Uterus (tissue), 4 donors: ENCODE measurements around the gene PAX2. TPM values are rescaled to one million over a fixed set of nuclear protein-coding genes. Genes with fewer than 3 reads are reported as not detected.

ENCODE experiments used
- total RNA-seq, 4 donors: library from RNA; depleted of rRNA in 3 of 4; stranded (reverse); fragments of >200 nt in 3 of 4; gene quantifications; one replicate each; pipeline versions ENCODE4 v1.1.0 to v1.2.4, GENCODE V29; 2014 to 2023
- donor health status: DM: yes; HTN: yes; CAD: no.

Gene PAX2
- total RNA-seq, 4 donors from 2014 or later: 0.64 to 39.7 (median 21.3) TPM; not detected in 1

Other genes starting within 250 kb of the PAX2 start
- 10 to 100 TPM in 2 of 4 donors, 1 to 10 TPM in 2; 7.6 to 19.5 (median 13.8) TPM for gene SEC31B, start 225.7 kb upstream of the PAX2 start, total RNA-seq
- gene NDUFB8, start 215.7 kb upstream of the PAX2 start, total RNA-seq: 100 to 1,000 TPM in 2 of 4 donors, 10 to 100 TPM in 2; 78.3 to 134 (median 111) TPM
- gene HIF1AN, start 209.6 kb upstream of the PAX2 start, total RNA-seq: 10 to 100 TPM in 2 of 4 donors, 1 to 10 TPM in 2; 2.8 to 36.2 (median 13.6) TPM
- 100 to 1,000 TPM in 1 of 4 donors, 10 to 100 TPM in 3; 27.9 to 102 (median 59.9) TPM for gene SLF2, start 167.4 kb downstream of the PAX2 start, total RNA-seq
- gene SEMA4G, start 223.9 kb downstream of the PAX2 start, total RNA-seq: 10 to 100 TPM in 1 of 4 donors, 1 to 10 TPM in 3; 2.6 to 10.3 (median 4.2) TPM
- gene MRPL43, start 241.9 kb downstream of the PAX2 start, total RNA-seq: 100 to 1,000 TPM in 1 of 4 donors, 10 to 100 TPM in 3; 36.9 to 134 (median 51.8) TPM
- 10 to 100 TPM in 1 of 4 donors, 1 to 10 TPM in 2, under 1 TPM in 1; 0.51 to 11.8 (median 6.2) TPM for gene TWNK, start 242.0 kb downstream of the PAX2 start, total RNA-seq